ENCODE results near the gene SHROOM3.

The SHROOM3 gene

GRCh38 chr4:76747563-76747962, 312.5 kb downstream of the SHROOM3 start:
- no peak overlapping the region for H3K4me3 Mint-ChIP-seq
- no peaks in the 10 kb centered on the region for H3K4me1 Mint-ChIP-seq
- H3K36me3 Mint-ChIP-seq, result peaks cover 1% of the 10 kb centered on the region
- H3K27ac Mint-ChIP-seq, result no peak overlapping the region
- DNase-seq (ENCODE audit: low spot score in 2 of 2), result no peak
- no peak for ATAC-seq (ENCODE audit: low read depth)
- H3K9me3 Mint-ChIP-seq, result peaks cover 5% of the 10 kb centered on the region
- H3K27me3 Mint-ChIP-seq, result peaks cover 15% of the 10 kb centered on the region

GRCh38 chr4:76748649-76749048, 313.6 kb downstream of the SHROOM3 start:
- H3K4me1 Mint-ChIP-seq, result peaks cover 3% of the 10 kb centered on the region
- H3K36me3 Mint-ChIP-seq, result peaks cover 1% of the 10 kb centered on the region
- peaks cover 5% of the 10 kb centered on the region for H3K9me3 Mint-ChIP-seq
- no peak overlapping the region for H3K27ac Mint-ChIP-seq
- DNase-seq (ENCODE audit: low spot score in 2 of 2) (no peak), ATAC-seq (ENCODE audit: low read depth) (no peak)
- H3K4me3 Mint-ChIP-seq, result no peak overlapping the region
- peaks cover 18% of the 10 kb centered on the region for H3K27me3 Mint-ChIP-seq

GRCh38 chr4:76749355-76749754, 314.3 kb downstream of the SHROOM3 start:
- Mint-ChIP-seq H3K36me3 (peaks cover 1% of the 10 kb centered on the region), H3K4me3 (no peak overlapping the region), H3K27me3 (peaks cover 18% of the 10 kb centered on the region), H3K27ac (no peak overlapping the region), H3K9me3 (peaks cover 5% of the 10 kb centered on the region), H3K4me1 (peaks cover 3% of the 10 kb centered on the region)
- DNase-seq (ENCODE audit: low spot score in 2 of 2) (no peak), ATAC-seq (ENCODE audit: low read depth) (no peak)

GRCh38 chr4:76750716-76751115, 315.7 kb downstream of the SHROOM3 start:
- ATAC-seq (ENCODE audit: low read depth), result no peak
- H3K4me1 Mint-ChIP-seq, result peaks cover 3% of the 10 kb centered on the region
- peaks cover 5% of the 10 kb centered on the region for H3K9me3 Mint-ChIP-seq
- peaks cover 1% of the 10 kb centered on the region for H3K36me3 Mint-ChIP-seq
- H3K27me3 Mint-ChIP-seq, result peaks cover 18% of the 10 kb centered on the region
- no peak for DNase-seq (ENCODE audit: low spot score in 2 of 2)
- no peak overlapping the region for H3K27ac Mint-ChIP-seq
- no peak overlapping the region for H3K4me3 Mint-ChIP-seq

- Mint-ChIP-seq H3K4me3 (no peak overlapping the region), H3K27ac (no peak overlapping the region), H3K36me3 (peaks cover 1% of the 10 kb centered on the region), H3K27me3 (peaks cover 18% of the 10 kb centered on the region), H3K4me1 (peaks cover 3% of the 10 kb centered on the region), H3K9me3 (peaks cover 5% of the 10 kb centered on the region)
- no peak for ATAC-seq (ENCODE audit: low read depth)
- DNase-seq (ENCODE audit: low spot score in 2 of 2), result no peak
Measured at GRCh38 chr4:76751612-76752343, 316.7 kb downstream of the SHROOM3 start.

GRCh38 chr4:76752861-76753501, 318.0 kb downstream of the SHROOM3 start:
- Mint-ChIP-seq H3K4me3 (no peak overlapping the region), H3K36me3 (peaks cover 1% of the 10 kb centered on the region), H3K4me1 (peaks cover 3% of the 10 kb centered on the region), H3K27ac (no peak overlapping the region), H3K27me3 (peaks cover 18% of the 10 kb centered on the region), H3K9me3 (peaks cover 5% of the 10 kb centered on the region)
- ATAC-seq (ENCODE audit: low read depth) (no peak), DNase-seq (ENCODE audit: low spot score in 2 of 2) (no peak)

GRCh38 chr4:76753814-76754213, 318.8 kb downstream of the SHROOM3 start:
- no peak overlapping the region for H3K27ac Mint-ChIP-seq
- H3K4me3 Mint-ChIP-seq, result no peak overlapping the region
- H3K36me3 Mint-ChIP-seq, result peaks cover 1% of the 10 kb centered on the region
- H3K9me3 Mint-ChIP-seq, result peaks cover 5% of the 10 kb centered on the region
- DNase-seq (ENCODE audit: low spot score in 2 of 2), result no peak
- no peak for ATAC-seq (ENCODE audit: low read depth)
- H3K4me1 Mint-ChIP-seq, result peaks cover 3% of the 10 kb centered on the region
- peaks cover 14% of the 10 kb centered on the region for H3K27me3 Mint-ChIP-seq

- H3K4me1 Mint-ChIP-seq, result peaks cover 3% of the 10 kb centered on the region
Measured at GRCh38 chr4:76754439-76754838, 319.4 kb downstream of the SHROOM3 start.

GRCh38 chr4:76755756-76756155, 320.7 kb downstream of the SHROOM3 start:
- Mint-ChIP-seq H3K36me3 (peaks cover 1% of the 10 kb centered on the region), H3K27ac (no peak overlapping the region), H3K27me3 (peaks cover 8% of the 10 kb centered on the region), H3K4me1 (peaks cover 3% of the 10 kb centered on the region), H3K9me3 (peaks cover 5% of the 10 kb centered on the region), H3K4me3 (no peak overlapping the region)
- ATAC-seq (ENCODE audit: low read depth) (no peak), DNase-seq (ENCODE audit: low spot score in 2 of 2) (no peak)

More at GRCh38 chr4:76754439-76754838, 319.4 kb downstream of the SHROOM3 start:
- H3K36me3 Mint-ChIP-seq, result peaks cover 1% of the 10 kb centered on the region
- peaks cover 5% of the 10 kb centered on the region for H3K9me3 Mint-ChIP-seq
- no peak overlapping the region for H3K4me3 Mint-ChIP-seq
- ATAC-seq (ENCODE audit: low read depth) (no peak), DNase-seq (ENCODE audit: low spot score in 2 of 2) (no peak)
- H3K27ac Mint-ChIP-seq, result no peak overlapping the region
- peaks cover 12% of the 10 kb centered on the region for H3K27me3 Mint-ChIP-seq

GRCh38 chr4:76756416-76756815, 321.4 kb downstream of the SHROOM3 start:
- Mint-ChIP-seq H3K9me3 (peaks cover 5% of the 10 kb centered on the region), H3K4me3 (no peak overlapping the region), H3K36me3 (peaks cover 1% of the 10 kb centered on the region), H3K4me1 (peaks cover 3% of the 10 kb centered on the region), H3K27me3 (peaks cover 8% of the 10 kb centered on the region), H3K27ac (no peak overlapping the region)
- ATAC-seq (ENCODE audit: low read depth), result no peak
- DNase-seq (ENCODE audit: low spot score in 2 of 2), result no peak

- Mint-ChIP-seq H3K4me3 (no peak overlapping the region), H3K27me3 (peaks cover 5% of the 10 kb centered on the region), H3K4me1 (peaks cover 3% of the 10 kb centered on the region), H3K27ac (no peak overlapping the region), H3K9me3 (no peaks in the 10 kb centered on the region), H3K36me3 (no peaks in the 10 kb centered on the region)
- DNase-seq (ENCODE audit: low spot score in 2 of 2) (no peak), ATAC-seq (ENCODE audit: low read depth) (no peak)
Measured at GRCh38 chr4:76757418-76757939, 322.4 kb downstream of the SHROOM3 start.

GRCh38 chr4:76758290-76758882, 323.4 kb downstream of the SHROOM3 start:
- Mint-ChIP-seq H3K4me1 (no peaks in the 10 kb centered on the region), H3K4me3 (no peak overlapping the region), H3K27me3 (peaks cover 6% of the 10 kb centered on the region), H3K9me3 (no peaks in the 10 kb centered on the region), H3K36me3 (no peaks in the 10 kb centered on the region), H3K27ac (no peak overlapping the region)
- DNase-seq (ENCODE audit: low spot score in 2 of 2), result no peak
- no peak for ATAC-seq (ENCODE audit: low read depth)

GRCh38 chr4:76758996-76759395, 324.0 kb downstream of the SHROOM3 start:
- DNase-seq (ENCODE audit: low spot score in 2 of 2), result no peak
- H3K9me3 Mint-ChIP-seq, result no peaks in the 10 kb centered on the region
- no peak for ATAC-seq (ENCODE audit: low read depth)
- H3K4me3 Mint-ChIP-seq, result no peak overlapping the region
- H3K27me3 Mint-ChIP-seq, result peaks cover 6% of the 10 kb centered on the region
- no peak overlapping the region for H3K27ac Mint-ChIP-seq
- H3K4me1 Mint-ChIP-seq, result no peaks in the 10 kb centered on the region
- no peaks in the 10 kb centered on the region for H3K36me3 Mint-ChIP-seq

- no peaks in the 10 kb centered on the region for H3K9me3 Mint-ChIP-seq
- no peaks in the 10 kb centered on the region for H3K36me3 Mint-ChIP-seq
- DNase-seq (ENCODE audit: low spot score in 2 of 2), result no peak
- H3K4me1 Mint-ChIP-seq, result no peaks in the 10 kb centered on the region
- H3K27me3 Mint-ChIP-seq, result peaks cover 10% of the 10 kb centered on the region
- no peak overlapping the region for H3K4me3 Mint-ChIP-seq
- H3K27ac Mint-ChIP-seq, result no peak overlapping the region
- no peak for ATAC-seq (ENCODE audit: low read depth)
Measured at GRCh38 chr4:76760193-76760592, 325.2 kb downstream of the SHROOM3 start.

All from memory B cell (primary cell).